Measurements from ENCODE around the gene MYOM3.

Gene MYOM3

GRCh38 chr1:24113641-24114033, 1.7 kb upstream of the MYOM3 start:
- no peak for DNase-seq (ENCODE audit: low read depth)

DNA sequence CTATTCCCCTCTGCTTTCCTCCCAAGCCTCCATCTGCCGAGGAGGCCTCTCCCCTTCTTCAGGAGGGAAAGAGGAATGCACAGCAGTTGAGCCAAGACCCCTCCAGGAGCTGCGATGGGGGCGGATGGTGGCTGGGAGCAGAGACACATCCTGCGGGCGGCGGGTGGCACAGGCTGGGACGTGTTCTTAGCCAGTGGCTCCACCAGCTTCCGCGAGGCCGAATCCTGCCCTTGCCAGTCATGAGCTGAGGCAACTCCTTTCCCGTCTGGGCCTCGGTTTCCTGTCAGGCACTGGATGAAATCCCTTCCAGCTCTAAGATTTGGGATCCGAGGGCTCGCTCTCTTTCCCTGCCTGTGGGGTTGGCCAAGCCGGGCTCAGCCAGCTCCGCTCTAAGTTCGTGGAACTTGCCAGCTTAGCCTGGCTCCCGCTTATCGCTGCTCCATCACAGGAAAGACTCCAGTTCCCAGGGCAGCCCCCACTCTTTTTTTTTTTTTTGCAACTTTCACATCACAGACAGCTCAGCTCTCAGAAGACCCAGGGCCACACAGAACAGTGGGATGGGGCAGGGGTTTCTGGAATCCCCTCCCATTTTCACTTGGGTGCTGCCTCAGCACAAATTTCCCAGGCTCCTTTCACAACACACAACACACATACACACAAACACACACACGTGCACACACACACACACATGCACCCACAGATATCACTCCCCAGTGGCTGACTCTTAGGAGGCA, 506 bp downstream of the MYOM3 start:
- no peak for DNase-seq (ENCODE audit: low read depth)

- no peak for DNase-seq (ENCODE audit: low read depth)
These were observed 1.2 kb downstream of the MYOM3 start for GRCh38 chr1:24110642-24111261.

DNA sequence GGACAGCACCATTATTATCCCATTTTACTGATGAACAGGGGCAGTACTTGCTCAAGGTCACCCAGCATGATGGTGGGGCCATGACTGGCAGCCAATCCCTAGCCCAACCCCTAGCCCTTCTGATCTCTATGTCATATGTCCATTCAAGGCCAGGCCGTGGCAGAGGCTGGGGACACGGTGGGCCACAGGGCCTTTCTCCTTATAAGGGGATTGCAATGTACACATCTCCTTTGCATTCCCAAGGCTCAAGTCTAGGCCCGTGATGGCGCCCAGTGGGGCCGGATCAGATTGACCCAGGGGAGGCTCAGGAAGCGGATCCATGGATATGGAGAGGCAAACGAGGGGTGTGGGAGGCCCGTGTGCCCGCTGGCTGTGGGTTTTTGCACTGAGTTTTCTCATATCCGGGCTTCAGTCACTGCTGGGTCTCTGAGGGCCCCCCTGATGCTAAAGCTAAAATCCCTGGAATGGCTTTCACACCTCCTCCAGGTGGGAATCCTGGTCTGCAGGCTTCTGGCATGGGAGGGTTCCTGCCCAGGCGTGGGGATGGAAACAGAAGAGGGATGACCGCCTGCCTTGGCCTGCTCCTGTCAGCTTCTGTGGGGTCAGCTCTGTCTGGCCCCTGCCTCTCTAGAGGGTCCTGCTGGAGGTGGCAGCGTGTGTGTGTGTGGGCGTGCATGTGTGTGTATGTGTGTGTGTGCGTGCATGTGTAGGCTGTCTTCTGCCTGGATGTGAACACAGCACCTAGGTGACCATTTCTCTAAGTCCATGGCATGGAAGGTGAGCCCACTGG, 2.1 kb downstream of the MYOM3 start:
- DNase-seq (ENCODE audit: low read depth), result no peak

- no peak for DNase-seq (ENCODE audit: low read depth)
These were observed 2.8 kb downstream of the MYOM3 start for GRCh38 chr1:24109166-24109483.

GRCh38 chr1:24108334-24109165, 3.4 kb downstream of the MYOM3 start:
- DNase-seq (ENCODE audit: low read depth), result no peak

DNA sequence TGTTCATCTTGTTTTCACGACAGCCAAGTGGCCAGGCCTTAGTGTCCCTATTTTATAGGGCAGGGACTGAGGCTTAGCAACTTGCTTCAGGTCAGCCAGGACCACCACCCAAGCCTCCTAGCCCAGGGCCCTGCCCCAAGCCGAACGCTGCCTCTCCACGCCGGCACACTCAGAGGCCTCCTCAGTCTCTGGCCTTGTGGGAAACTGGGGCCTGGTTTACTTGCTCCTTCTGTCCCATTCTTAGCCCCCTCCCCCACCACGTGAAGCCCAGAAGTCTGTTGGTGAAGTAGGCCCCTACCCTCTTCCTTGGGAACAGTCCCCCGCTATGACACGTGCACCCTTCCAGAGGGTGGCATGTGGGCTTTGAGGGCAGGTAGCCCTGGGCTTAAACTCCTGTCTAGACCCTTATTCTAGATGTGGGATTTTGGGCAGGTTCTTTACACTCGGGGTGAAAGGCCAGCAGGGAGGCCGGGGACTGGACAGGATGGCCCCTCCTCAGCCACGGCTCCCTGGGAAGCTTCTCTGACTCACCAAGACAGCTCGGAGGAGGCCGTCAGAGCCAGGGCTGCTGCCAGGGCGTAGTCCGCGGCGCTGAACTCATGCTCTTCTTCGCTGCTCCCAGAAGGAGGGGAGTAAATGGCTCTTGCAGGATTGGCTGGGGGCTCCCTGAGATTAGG, 4.3 kb downstream of the MYOM3 start:
- no peak for DNase-seq (ENCODE audit: low read depth)

DNA sequence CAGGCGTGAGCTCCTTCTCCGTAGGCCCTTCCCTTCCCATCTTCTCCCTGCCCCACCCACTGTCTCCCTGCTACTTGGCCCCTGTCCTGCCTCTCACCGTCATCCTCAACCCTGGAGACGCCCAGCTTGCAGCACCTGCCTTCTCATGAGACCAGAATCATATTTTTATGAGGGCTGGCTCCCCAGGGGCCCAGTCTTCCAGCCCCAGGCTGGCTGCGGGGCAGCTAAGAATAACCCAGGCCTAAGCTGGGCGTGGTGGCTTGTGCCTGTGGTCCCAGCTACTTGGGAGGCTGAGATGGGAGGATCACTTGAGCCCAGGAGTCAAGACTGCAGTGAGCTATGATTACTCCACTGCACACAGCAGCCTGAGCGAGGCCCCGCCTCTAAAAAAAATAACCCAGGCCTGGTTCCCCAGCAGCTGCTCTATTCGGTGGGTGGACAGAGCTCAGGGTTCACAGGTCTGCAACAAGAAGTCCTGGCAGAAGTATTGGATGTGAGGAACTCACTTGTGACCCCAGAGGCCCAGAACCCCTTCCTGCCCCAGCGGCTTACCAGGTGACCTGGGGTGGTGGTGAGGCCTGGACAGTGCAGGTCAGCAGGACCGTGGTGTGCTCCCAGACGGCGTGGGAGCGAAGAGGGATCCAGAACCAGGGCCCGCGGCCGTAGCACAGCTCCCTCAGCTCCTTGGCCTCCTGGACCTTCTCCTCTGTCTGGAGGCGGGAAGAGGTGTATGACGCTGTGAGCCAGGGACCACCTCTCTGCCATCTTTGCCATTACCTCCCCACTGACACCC, 6.4 kb downstream of the MYOM3 start:
- DNase-seq (ENCODE audit: low read depth), result no peak

GRCh38 chr1:24104854-24105253, 7.1 kb downstream of the MYOM3 start:
- DNase-seq (ENCODE audit: low read depth), result no peak

DNA sequence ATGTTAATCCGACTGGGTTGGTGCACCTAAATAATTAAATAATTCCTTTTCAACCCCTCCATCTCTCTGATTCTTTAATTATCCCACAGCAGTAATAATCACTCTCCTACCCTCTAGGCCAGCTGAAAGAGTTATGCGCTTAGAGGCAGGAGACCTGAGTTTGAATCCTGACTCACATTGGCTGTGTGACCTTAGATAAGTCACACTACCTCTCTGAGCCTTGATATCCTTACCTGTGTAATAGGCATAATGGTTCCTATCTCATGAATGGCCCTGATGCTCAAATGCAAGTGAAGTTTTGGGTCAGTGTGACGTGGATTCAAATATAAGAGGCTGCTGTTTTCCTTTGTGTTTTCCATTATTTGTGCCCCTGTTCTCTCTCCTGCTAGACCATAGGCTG, 8.1 kb downstream of the MYOM3 start:
- DNase-seq (ENCODE audit: low read depth), result no peak

GRCh38 chr1:24103408-24103807, 8.5 kb downstream of the MYOM3 start:
- DNase-seq (ENCODE audit: low read depth), result no peak

DNA sequence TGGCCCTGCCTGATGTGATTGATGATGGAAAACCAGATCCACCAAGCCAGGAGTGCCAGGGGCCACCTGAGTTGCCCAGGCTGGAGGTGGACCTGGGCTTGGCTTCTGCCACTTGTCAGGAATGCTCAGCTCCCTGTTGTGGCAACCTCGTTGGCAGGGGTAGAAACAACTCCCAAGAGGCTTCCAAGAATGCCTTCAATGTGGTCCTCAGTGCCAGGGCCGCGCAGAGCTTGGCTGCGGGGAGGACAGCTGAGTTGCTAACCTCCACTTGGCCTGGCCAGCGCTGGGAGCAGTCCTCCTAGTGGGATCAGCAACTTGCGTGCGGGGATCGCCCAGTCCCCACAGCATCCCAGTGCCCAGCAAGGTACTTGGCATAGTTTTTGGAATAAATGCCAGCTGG, 9.0 kb downstream of the MYOM3 start:
- DNase-seq (ENCODE audit: low read depth), result no peak

DNA sequence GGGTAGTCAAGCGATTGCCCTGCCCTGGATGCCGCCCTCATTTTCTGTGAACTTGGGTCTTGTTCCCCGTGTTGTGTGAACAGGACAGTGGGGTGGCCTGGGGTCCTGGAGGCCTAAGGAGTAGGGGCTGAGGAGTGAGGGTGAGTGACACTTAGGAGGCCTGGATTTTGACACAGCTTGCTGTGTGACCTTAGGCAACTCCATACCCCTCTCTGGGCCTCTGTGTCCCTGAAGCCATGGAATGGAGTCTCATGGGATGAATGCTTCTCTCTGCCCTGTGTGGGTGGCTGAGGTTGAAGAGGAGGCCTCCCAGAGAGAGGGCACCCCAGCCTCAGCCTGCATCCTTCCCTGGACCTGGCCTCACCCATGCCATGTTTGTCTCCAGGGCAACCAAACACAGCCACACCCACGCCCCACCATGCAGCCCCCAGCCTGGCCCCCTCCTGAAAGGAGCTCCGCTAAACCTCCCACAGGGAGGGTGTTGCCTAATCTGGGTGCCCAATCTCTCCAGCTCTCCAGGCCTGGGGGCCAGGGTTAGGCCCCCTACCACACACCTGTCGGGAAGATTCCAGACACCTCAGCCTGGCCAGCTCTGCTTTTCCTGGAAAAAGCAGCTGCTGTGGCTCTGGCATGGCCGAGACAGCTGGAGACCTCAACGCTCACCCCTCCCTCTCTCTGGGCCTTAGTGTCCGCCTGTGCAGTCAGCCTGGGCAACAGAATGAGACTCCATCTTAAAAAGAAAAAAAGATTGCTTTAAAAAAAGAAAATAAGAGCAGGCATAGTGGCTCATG, 9.9 kb downstream of the MYOM3 start:
- no peak for DNase-seq (ENCODE audit: low read depth)

DNA sequence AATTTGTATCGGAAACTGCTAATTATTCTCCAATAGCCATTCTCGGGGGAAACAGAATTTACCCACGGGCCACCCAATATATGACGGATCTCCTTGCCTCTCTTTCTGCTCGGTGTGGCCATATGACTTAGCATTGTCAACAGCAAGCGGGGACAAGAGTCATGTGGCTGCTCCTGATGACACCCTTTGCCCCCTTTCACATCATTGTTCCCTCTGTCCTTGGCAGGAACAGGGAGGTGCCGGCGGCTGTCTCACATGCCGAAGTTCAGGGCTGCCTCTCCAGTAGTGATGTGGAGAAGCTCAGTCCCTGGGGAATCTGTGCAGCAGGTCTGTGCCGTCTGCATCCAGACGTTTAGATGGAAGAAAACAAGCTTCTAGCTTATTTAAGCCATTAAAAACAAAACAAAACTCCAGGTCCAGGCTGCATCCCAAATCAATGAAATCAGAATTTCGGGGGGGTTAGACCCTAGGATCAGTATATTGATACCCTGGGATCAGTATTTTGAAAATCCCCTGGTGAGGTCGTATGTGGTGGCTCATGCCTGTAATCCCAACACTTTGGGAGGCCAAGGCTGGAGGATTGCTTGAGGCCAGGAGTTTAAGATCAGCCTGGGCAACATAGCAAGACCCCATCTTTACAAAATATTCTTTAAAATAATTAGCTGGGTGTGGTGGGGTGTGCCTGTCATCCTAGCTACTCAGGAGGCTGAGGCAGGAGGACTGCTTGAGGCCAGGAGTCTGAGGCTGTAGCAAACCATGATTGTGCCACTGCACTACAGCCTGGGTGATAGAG, 10.8 kb downstream of the MYOM3 start:
- DNase-seq (ENCODE audit: low read depth), result no peak

DNA sequence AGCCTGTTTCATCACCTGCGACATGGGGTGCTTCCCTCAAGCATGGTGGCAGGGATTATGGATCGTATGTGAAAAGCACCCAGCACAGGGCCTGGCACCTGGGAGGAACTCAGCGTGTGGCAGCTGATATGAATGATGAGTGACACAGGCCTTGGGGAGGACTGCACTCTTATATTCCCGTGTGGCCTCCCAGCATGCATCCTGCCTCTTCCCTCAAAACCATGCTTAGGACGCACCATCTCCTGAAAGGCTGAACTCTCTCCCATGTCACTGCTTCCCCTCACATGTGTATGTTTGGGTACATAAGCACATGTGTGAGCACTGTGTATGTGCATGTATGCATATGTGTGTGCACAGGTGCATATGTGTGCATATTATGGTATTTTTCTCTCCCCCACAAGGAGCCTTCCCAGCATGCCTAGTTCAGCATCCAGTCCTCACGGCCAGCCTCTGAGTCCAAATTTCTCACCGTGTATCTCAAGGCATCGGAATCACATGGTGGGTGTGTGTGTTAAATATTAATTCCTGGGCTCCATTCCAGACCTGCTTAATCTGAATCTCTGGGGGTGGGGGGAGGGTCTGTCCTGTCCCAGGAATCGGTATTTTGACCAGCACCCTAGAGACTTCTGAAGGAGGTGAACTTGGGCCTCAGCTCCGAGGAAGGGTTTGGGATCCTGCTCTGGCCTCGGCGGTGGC, 12.8 kb downstream of the MYOM3 start:
- no peak for DNase-seq (ENCODE audit: low read depth)

GRCh38 chr1:24098102-24098501, 13.8 kb downstream of the MYOM3 start:
- DNase-seq (ENCODE audit: low read depth), result no peak

DNA sequence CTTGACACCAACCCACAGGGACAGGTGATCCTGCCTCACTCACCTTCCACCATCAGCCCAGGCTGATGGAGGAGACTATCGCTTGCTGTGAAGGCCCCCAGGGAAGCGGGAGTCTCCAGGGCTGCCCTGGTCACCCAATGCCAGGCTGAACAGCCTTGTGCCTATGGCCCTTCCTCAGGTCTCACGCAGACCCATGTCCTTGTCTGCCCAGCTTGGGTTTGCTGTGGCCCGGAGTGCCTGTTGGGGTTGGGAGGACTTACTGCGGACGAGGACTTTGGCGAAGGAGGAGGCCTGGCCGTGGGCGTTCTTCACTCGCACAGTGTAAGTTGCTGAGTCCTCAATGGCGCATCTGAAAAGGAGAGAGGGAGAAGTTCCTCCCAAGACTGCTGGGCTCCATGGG, 14.3 kb downstream of the MYOM3 start:
- DNase-seq (ENCODE audit: low read depth), result no peak

DNA sequence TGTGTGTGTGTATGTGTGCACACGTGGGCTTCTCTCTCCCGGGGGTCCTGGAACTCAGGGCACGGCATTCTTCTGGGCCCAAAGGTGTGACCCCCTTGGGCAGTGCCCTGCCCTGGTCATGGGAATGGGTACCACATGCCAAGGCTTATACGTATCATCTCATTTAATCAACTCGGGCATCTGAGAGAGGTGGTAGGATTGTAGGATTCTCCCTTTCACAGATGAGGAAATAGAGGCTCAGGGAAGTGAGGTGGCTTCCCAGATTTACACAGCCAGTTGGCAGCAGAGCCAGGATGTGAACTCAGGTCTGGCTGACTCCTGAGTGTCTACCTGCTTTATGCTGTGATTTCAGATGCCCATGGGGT, 15.2 kb downstream of the MYOM3 start:
- DNase-seq (ENCODE audit: low read depth), result no peak

All from activated T-cell treated with anti-CD3 and anti-CD28 coated beads for 1 hour (primary cell).